Neural cell (in vitro differentiated cells): ENCODE measurements around the gene ATP8B3. TPM values are rescaled to one million over a fixed set of nuclear protein-coding genes. Genes with fewer than 3 reads are reported as not detected.

Experiments
- H2AFZ ChIP-seq: fragments of 200-600, 300-800 bp; sonication (generic), shearing (Covaris generic); 2 replicates; pipeline ENCODE4 v1.6.0; 2014; ENCODE audit warnings: low read depth, mild to moderate bottlenecking, antibody characterized with exemption, low read length, moderate library complexity
- H3F3A ChIP-seq: fragments of 200-600 bp; shearing (Covaris generic); 2 replicates; pipeline ENCODE4 v1.6.1; 2016; ENCODE audit warnings: mild to moderate bottlenecking, moderate library complexity, mixed read lengths, antibody characterized with exemption, low read length; ENCODE audit not compliant: insufficient read depth, poor library complexity, severe bottlenecking
- H3K27ac ChIP-seq: fragments of 200-600, 300-800 bp; sonication (generic), shearing (Covaris generic); 2 replicates; pipeline ENCODE4 v1.5.1; 2014; ENCODE audit warnings: mild to moderate bottlenecking, low read length, moderate library complexity
- H3K27me3 ChIP-seq: fragments of 300-800, 200-600 bp; sonication (generic), shearing (Covaris generic); 2 replicates; pipeline ENCODE4 v1.6.0; 2014; ENCODE audit warnings: mild to moderate bottlenecking, low read depth, low read length, moderate library complexity; ENCODE audit not compliant: insufficient read depth
- H3K36me3 ChIP-seq: fragments of 300-800, 200-600 bp; sonication (generic), shearing (Covaris generic); 2 replicates; pipeline ENCODE4 v1.5.1; 2014; ENCODE audit warnings: mild to moderate bottlenecking, antibody characterized with exemption, low read length, moderate library complexity; ENCODE audit not compliant: insufficient read depth
- H3K4me2 ChIP-seq: fragments of 300-800, 200-600 bp; sonication (generic), shearing (Covaris generic); 2 replicates; pipeline ENCODE4 v1.6.0; 2014; ENCODE audit warnings: mild to moderate bottlenecking, low read length
- H3K4me3 ChIP-seq: fragments of 300-800, 200-600 bp; sonication (generic), shearing (Covaris generic); 2 replicates; pipeline ENCODE4 v1.5.1; 2014; ENCODE audit warnings: mild to moderate bottlenecking, low read length, moderate library complexity
- H3K79me2 ChIP-seq: fragments of 200-600 bp; shearing (Covaris generic); replicated peaks from 2 replicates; pipeline ENCODE4 v1.6.0; 2014; ENCODE audit warnings: mild to moderate bottlenecking, low read length, moderate library complexity; ENCODE audit not compliant: insufficient read depth
- H3K9ac ChIP-seq: fragments of 300-800, 200-600 bp; sonication (generic), shearing (Covaris generic); 2 replicates; pipeline ENCODE4 v1.6.1; 2016; ENCODE audit warnings: mild to moderate bottlenecking, low read length, mixed read lengths
- H3K9me2 ChIP-seq: fragments of 200-600 bp; shearing (Covaris generic); 2 replicates; pipeline ENCODE4 v1.6.1; 2016; ENCODE audit warnings: mild to moderate bottlenecking, low read length, mixed read lengths; ENCODE audit not compliant: insufficient read depth
- H3K9me3 ChIP-seq: fragments of 200-600, 300-800 bp; sonication (generic), shearing (Covaris generic); 2 replicates; pipeline ENCODE4 v1.6.1; 2016; ENCODE audit warnings: mild to moderate bottlenecking, mixed run types, low read length, moderate library complexity, mixed read lengths
- H4K20me1 ChIP-seq: fragments of 200-600 bp; shearing (Covaris generic); 2 replicates; pipeline ENCODE4 v1.6.1; 2016; ENCODE audit warnings: mild to moderate bottlenecking, mixed run types; ENCODE audit not compliant: insufficient read depth
- EP300 ChIP-seq: fragments of 450-650 bp; conservative IDR thresholded peaks from 2 replicates; pipeline ENCODE4 v1.6.1; 2014; ENCODE audit warnings: antibody characterized with exemption, mild to moderate bottlenecking, moderate library complexity; ENCODE audit not compliant: poor library complexity, severe bottlenecking
- EZH2 ChIP-seq: fragments of 200-600, 300-800 bp; shearing (Covaris generic), sonication (generic); IDR thresholded peaks from 2 replicates; pipeline ENCODE4 v1.6.1; 2014; ENCODE audit warnings: antibody characterized with exemption, low read length, borderline replicate concordance, mild to moderate bottlenecking; ENCODE audit not compliant: insufficient read depth, poor library complexity, severe bottlenecking
- POLR2AphosphoS5 ChIP-seq: IDR thresholded peaks from 2 replicates; pipeline ENCODE4 v1.6.1; 2012
- RAD21 ChIP-seq: fragments of 450-650 bp; conservative IDR thresholded peaks from 2 replicates; pipeline ENCODE4 v1.6.1; 2014; ENCODE audit warnings: antibody characterized with exemption, mild to moderate bottlenecking, moderate library complexity
- SMC3 ChIP-seq: fragments of 450-650 bp; conservative IDR thresholded peaks from 2 replicates; pipeline ENCODE4 v1.6.1; 2014; ENCODE audit warnings: antibody characterized with exemption, mild to moderate bottlenecking, moderate library complexity; ENCODE audit not compliant: poor library complexity
- polyA plus RNA-seq: library from polyadenylated mRNA; depleted of rRNA; stranded (reverse); fragments of >200 nt; gene quantifications from 2 replicates; pipeline ENCODE4 v1.2.3, GENCODE V29; 2014
- TF ChIP-seq, protein P1 (sequence below): fragments of 450-650 bp; IDR thresholded peaks from 2 replicates; pipeline ENCODE4 v1.5.1; 2014; ENCODE audit warnings: antibody characterized with exemption, mild to moderate bottlenecking, moderate library complexity; ENCODE audit not compliant: poor library complexity, severe bottlenecking
- TF ChIP-seq, protein P2 (sequence below): IDR thresholded peaks from 2 replicates; pipeline ENCODE4 v1.6.1; 2012; ENCODE audit warnings: borderline replicate concordance

ATP8B3 gene
- polyA plus RNA-seq, 1 donor from 2014 or later, result 1.5 TPM

DNA sequence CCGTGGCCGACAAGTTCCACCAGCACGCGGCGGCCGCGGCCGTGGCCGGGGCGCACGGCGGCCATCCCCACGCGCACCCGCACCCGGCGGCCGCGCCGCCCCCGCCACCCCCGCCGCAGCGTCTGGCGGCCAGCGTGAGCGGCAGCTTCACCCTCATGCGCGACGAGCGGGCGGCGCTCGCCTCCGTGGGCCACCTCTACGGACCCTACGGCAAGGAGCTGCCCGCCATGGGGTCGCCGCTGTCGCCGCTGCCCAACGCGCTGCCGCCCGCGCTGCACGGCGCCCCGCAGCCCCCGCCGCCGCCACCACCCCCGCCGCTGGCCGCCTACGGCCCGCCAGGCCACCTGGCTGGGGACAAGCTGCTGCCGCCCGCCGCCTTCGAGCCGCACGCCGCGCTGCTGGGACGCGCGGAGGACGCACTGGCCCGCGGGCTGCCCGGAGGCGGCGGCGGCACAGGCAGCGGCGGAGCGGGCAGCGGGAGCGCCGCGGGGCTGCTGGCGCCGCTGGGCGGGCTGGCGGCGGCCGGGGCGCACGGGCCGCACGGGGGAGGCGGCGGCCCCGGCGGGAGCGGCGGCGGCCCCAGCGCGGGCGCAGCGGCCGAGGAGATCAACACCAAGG, 57.9 kb downstream of the ATP8B3 start:
- Histone ChIP-seq H3K4me3 (peak overlapping the region; percentile 62), H3K36me3 (no peaks in the 10 kb centered on the region), H3K27me3 (peaks cover 87% of the 10 kb centered on the region), H3K9me2 (no peaks in the 10 kb centered on the region), H3K9ac (peak overlapping the region; percentile 57), H3K9me3 (no peaks in the 10 kb centered on the region), H3K4me2 (no peak overlapping the region), H2AFZ (no peak overlapping the region), H3F3A (no peaks in the 10 kb centered on the region), H3K27ac (no peak overlapping the region), H4K20me1 (no peaks in the 10 kb centered on the region), H3K79me2 (no peaks in the 10 kb centered on the region)
- TF ChIP-seq SMC3 (no peak), EZH2 (no peak), RAD21 (no peak), POLR2AphosphoS5 (no peak)
- TF ChIP-seq, protein P1, sequence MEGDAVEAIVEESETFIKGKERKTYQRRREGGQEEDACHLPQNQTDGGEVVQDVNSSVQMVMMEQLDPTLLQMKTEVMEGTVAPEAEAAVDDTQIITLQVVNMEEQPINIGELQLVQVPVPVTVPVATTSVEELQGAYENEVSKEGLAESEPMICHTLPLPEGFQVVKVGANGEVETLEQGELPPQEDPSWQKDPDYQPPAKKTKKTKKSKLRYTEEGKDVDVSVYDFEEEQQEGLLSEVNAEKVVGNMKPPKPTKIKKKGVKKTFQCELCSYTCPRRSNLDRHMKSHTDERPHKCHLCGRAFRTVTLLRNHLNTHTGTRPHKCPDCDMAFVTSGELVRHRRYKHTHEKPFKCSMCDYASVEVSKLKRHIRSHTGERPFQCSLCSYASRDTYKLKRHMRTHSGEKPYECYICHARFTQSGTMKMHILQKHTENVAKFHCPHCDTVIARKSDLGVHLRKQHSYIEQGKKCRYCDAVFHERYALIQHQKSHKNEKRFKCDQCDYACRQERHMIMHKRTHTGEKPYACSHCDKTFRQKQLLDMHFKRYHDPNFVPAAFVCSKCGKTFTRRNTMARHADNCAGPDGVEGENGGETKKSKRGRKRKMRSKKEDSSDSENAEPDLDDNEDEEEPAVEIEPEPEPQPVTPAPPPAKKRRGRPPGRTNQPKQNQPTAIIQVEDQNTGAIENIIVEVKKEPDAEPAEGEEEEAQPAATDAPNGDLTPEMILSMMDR, result no peak
- TF ChIP-seq, protein P2, sequence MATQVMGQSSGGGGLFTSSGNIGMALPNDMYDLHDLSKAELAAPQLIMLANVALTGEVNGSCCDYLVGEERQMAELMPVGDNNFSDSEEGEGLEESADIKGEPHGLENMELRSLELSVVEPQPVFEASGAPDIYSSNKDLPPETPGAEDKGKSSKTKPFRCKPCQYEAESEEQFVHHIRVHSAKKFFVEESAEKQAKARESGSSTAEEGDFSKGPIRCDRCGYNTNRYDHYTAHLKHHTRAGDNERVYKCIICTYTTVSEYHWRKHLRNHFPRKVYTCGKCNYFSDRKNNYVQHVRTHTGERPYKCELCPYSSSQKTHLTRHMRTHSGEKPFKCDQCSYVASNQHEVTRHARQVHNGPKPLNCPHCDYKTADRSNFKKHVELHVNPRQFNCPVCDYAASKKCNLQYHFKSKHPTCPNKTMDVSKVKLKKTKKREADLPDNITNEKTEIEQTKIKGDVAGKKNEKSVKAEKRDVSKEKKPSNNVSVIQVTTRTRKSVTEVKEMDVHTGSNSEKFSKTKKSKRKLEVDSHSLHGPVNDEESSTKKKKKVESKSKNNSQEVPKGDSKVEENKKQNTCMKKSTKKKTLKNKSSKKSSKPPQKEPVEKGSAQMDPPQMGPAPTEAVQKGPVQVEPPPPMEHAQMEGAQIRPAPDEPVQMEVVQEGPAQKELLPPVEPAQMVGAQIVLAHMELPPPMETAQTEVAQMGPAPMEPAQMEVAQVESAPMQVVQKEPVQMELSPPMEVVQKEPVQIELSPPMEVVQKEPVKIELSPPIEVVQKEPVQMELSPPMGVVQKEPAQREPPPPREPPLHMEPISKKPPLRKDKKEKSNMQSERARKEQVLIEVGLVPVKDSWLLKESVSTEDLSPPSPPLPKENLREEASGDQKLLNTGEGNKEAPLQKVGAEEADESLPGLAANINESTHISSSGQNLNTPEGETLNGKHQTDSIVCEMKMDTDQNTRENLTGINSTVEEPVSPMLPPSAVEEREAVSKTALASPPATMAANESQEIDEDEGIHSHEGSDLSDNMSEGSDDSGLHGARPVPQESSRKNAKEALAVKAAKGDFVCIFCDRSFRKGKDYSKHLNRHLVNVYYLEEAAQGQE, result no peak

DNA sequence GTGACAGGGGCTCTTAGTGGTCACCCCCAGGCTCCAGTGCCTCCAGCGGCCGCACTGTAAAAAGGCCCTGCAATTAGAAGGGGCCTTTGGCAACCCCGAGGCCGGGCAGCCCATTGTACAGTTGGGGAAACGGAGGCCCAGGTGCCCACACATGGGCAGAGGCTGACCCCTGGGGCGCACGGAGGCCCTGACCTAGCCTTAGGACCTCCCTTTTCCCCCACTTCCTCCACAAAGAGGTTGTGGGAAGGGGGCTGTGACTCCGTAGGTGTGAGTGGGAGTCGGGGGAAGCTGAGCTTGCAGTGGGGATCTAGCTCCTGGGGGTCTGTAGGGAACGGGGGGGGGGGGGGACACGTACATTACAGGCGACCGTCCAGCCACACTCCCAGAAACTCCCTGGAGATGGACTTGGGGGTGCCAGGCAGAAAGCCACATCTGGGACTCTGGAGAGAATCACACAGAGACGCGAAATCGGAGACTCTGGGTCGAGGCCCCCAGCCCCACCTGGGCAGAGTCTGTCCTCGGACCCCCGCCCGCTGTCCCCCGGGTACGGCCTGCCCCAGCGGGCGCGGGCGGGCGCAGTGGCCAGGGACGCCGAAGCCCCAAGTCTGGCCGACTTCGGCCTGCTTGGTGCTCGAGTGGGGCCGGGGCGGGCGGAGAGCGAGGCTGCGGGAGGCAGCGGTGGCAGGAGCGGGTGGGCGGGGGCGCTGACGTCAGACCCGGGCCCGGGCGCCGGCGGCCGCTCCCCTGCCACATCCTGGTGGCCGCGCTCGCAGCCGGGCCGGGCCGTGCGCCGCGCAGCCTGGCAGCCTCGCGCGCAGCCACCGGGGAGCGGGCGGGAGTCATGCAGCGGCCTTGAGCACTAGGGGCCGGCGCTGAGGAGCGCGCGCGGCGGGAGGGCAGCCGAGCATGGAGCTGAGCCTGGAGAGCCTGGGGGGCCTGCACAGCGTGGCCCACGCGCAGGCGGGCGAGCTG, 59.0 kb downstream of the ATP8B3 start, which contains the start of gene ONECUT3:
ONECUT3 (plus strand) TSS at position 750 of the 972 bp plus-strand sequence; CDS start at position 907, 157 bp downstream.
- Histone ChIP-seq H3F3A (no peaks in the 10 kb centered on the region), H3K4me2 (no peak within 1 kb of the TSS), H3K79me2 (no peaks in the 10 kb centered on the region), H4K20me1 (no peaks in the 10 kb centered on the region), H3K9me3 (no peaks in the 10 kb centered on the region), H3K27me3 (peaks cover 88% of the 10 kb centered on the region), H3K9me2 (no peaks in the 10 kb centered on the region), H3K36me3 (no peaks in the 10 kb centered on the region), H3K9ac (peak within 1 kb of the TSS; percentile 29), H2AFZ (no peak within 1 kb of the TSS), H3K27ac (no peak within 1 kb of the TSS), H3K4me3 (peak within 1 kb of the TSS; percentile 47)
- TF ChIP-seq POLR2AphosphoS5, result peak; percentile 22
- no peak for TF ChIP-seq SMC3
- TF ChIP-seq, protein P2, result no peak
- no peak for TF ChIP-seq EP300
- TF ChIP-seq, protein P1, result no peak
- peak; percentile 49 for TF ChIP-seq EZH2
